Testis (tissue), 2 donors: ENCODE data around the gene PRSS37.

Experiments
- POLR2A ChIP-seq: fragments of 450-650 bp; IDR thresholded peaks from one replicate; pipeline ENCODE4 v1.6.1; 2017; ENCODE audit warnings: antibody characterized with exemption, mild to moderate bottlenecking, moderate library complexity
- TF ChIP-seq, protein P1 (sequence below), 3 experiments: fragments of 450-650 bp in 2 of 3; fragments of 200-600 bp in 1 of 3; sonication (generic) in 1 of 3; IDR thresholded peaks; one replicate each; pipeline ENCODE4 v1.5.1; 2016 to 2019; ENCODE audit warnings: antibody characterized with exemption in 3 of 3, mild to moderate bottlenecking in 2 of 3, moderate library complexity in 1 of 3

DNA sequence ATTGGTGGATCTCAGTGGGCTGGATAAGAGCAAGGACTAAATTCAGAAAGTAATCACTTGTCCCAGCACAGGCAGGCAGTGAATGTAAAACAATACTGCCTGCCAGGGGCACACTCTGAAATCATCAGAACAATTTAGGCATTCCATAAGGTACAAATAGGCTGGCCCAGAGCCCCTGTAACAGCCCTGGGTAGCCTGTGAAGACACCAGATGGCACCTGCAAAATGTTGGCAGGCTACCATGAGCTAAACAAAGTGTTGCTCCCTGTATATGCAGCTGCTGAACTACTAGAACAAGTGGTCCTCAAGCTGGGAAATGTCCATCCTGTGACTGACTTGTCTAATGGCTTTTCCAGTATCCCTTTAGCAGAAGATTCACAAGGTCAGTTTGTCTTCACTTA is 3.0 kb upstream of the PRSS37 start:
- TF ChIP-seq, protein P1, sequence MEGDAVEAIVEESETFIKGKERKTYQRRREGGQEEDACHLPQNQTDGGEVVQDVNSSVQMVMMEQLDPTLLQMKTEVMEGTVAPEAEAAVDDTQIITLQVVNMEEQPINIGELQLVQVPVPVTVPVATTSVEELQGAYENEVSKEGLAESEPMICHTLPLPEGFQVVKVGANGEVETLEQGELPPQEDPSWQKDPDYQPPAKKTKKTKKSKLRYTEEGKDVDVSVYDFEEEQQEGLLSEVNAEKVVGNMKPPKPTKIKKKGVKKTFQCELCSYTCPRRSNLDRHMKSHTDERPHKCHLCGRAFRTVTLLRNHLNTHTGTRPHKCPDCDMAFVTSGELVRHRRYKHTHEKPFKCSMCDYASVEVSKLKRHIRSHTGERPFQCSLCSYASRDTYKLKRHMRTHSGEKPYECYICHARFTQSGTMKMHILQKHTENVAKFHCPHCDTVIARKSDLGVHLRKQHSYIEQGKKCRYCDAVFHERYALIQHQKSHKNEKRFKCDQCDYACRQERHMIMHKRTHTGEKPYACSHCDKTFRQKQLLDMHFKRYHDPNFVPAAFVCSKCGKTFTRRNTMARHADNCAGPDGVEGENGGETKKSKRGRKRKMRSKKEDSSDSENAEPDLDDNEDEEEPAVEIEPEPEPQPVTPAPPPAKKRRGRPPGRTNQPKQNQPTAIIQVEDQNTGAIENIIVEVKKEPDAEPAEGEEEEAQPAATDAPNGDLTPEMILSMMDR (IDR thresholded peaks at IDR 0.05) = no peak
- TF ChIP-seq POLR2A = no peak
